ENCODE measurements around the gene AGBL1. TPM values are rescaled to one million over a fixed set of nuclear protein-coding genes. Genes with fewer than 3 reads are reported as not detected.

The AGBL1 gene
- total RNA-seq, 1 donor = not detected

- no peak overlapping the region for H3K4me3 ChIP-seq (ENCODE audit: low read depth, low read length)
- no peak for DNase-seq (ENCODE audit: low read depth)
- TF ChIP-seq, protein P1, sequence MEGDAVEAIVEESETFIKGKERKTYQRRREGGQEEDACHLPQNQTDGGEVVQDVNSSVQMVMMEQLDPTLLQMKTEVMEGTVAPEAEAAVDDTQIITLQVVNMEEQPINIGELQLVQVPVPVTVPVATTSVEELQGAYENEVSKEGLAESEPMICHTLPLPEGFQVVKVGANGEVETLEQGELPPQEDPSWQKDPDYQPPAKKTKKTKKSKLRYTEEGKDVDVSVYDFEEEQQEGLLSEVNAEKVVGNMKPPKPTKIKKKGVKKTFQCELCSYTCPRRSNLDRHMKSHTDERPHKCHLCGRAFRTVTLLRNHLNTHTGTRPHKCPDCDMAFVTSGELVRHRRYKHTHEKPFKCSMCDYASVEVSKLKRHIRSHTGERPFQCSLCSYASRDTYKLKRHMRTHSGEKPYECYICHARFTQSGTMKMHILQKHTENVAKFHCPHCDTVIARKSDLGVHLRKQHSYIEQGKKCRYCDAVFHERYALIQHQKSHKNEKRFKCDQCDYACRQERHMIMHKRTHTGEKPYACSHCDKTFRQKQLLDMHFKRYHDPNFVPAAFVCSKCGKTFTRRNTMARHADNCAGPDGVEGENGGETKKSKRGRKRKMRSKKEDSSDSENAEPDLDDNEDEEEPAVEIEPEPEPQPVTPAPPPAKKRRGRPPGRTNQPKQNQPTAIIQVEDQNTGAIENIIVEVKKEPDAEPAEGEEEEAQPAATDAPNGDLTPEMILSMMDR (IDR thresholded peaks at IDR 0.05; ENCODE audit: insufficient read depth, low read depth, low read length) = no peak
These were observed 564.7 kb downstream of the AGBL1 start for GRCh38 chr15:86644339-86644738.

- H3K4me3 ChIP-seq (ENCODE audit: low read depth, low read length) = no peak overlapping the region
These were observed 566.3 kb downstream of the AGBL1 start for GRCh38 chr15:86645925-86646500.

GRCh38 chr15:86647810-86648440 is 568.3 kb downstream of the AGBL1 start:
- no peak overlapping the region for H3K4me3 ChIP-seq (ENCODE audit: low read depth, low read length)
- DNase-seq (ENCODE audit: low read depth) = no peak
- TF ChIP-seq, protein P1 (IDR thresholded peaks at IDR 0.05; ENCODE audit: insufficient read depth, low read depth, low read length) = no peak

More at GRCh38 chr15:86645925-86646500, 566.3 kb downstream of the AGBL1 start:
- TF ChIP-seq, protein P1 (IDR thresholded peaks at IDR 0.05; ENCODE audit: insufficient read depth, low read depth, low read length) = no peak
- DNase-seq (ENCODE audit: low read depth) = no peak

- no peak for DNase-seq (ENCODE audit: low read depth)
- TF ChIP-seq, protein P1 (IDR thresholded peaks at IDR 0.05; ENCODE audit: insufficient read depth, low read depth, low read length) = no peak
- no peak overlapping the region for H3K4me3 ChIP-seq (ENCODE audit: low read depth, low read length)
These were observed 569.6 kb downstream of the AGBL1 start for GRCh38 chr15:86649277-86649676.

GRCh38 chr15:86650094-86650493 is 570.4 kb downstream of the AGBL1 start:
- no peak for DNase-seq (ENCODE audit: low read depth)
- TF ChIP-seq, protein P1 (IDR thresholded peaks at IDR 0.05; ENCODE audit: insufficient read depth, low read depth, low read length) = no peak
- no peak overlapping the region for H3K4me3 ChIP-seq (ENCODE audit: low read depth, low read length)

GRCh38 chr15:86653344-86654197 is 573.9 kb downstream of the AGBL1 start:
- no peak overlapping the region for H3K4me3 ChIP-seq (ENCODE audit: low read depth, low read length)
- no peak for DNase-seq (ENCODE audit: low read depth)
- TF ChIP-seq, protein P1 (IDR thresholded peaks at IDR 0.05; ENCODE audit: insufficient read depth, low read depth, low read length) = no peak
